Occipital lobe (tissue), 2 donors: ENCODE measurements around the gene MAP2K4. TPM values are rescaled to one million over a fixed set of nuclear protein-coding genes. Genes with fewer than 3 reads are reported as not detected.

ENCODE experiments used
- DNase-seq: peaks from one replicate; lab custom pipeline; 2025; lab: John Stamatoyannopoulos, UW
- total RNA-seq: library from RNA; depleted of rRNA; stranded (reverse); fragments of >200 nt; gene quantifications from one replicate; pipeline ENCODE4 v1.2.3, GENCODE V29; 2014

The MAP2K4 gene
- total RNA-seq, 1 donor from 2014 or later = 102 TPM

- DNase-seq = no peak
These were observed 17.3 kb downstream of the MAP2K4 start for GRCh38 chr17:12037970-12038369.

GRCh38 chr17:12040478-12040877 lies 19.8 kb downstream of the MAP2K4 start:
- DNase-seq = no peak

GRCh38 chr17:12041312-12041711 lies 20.6 kb downstream of the MAP2K4 start:
- no peak for DNase-seq

- DNase-seq = no peak
These were observed 23.0 kb downstream of the MAP2K4 start for GRCh38 chr17:12043702-12044101.

GRCh38 chr17:12046786-12047185 lies 26.1 kb downstream of the MAP2K4 start:
- no peak for DNase-seq

- DNase-seq = no peak
These were observed 27.2 kb downstream of the MAP2K4 start for GRCh38 chr17:12047681-12048376.

GRCh38 chr17:12048843-12049473 lies 28.3 kb downstream of the MAP2K4 start:
- DNase-seq = no peak

- DNase-seq = no peak
These were observed 30.1 kb downstream of the MAP2K4 start for GRCh38 chr17:12050646-12051225.

GRCh38 chr17:12053552-12053951 lies 32.9 kb downstream of the MAP2K4 start:
- no peak for DNase-seq

- no peak for DNase-seq
These were observed 35.2 kb downstream of the MAP2K4 start for GRCh38 chr17:12055889-12056288.

GRCh38 chr17:12057520-12057919 lies 36.8 kb downstream of the MAP2K4 start:
- no peak for DNase-seq

- DNase-seq = no peak
These were observed 37.9 kb downstream of the MAP2K4 start for GRCh38 chr17:12058535-12058934.

GRCh38 chr17:12062249-12062648 lies 41.6 kb downstream of the MAP2K4 start:
- DNase-seq = no peak

- no peak for DNase-seq
These were observed 43.7 kb downstream of the MAP2K4 start for GRCh38 chr17:12064395-12064794.

- DNase-seq = no peak
These were observed 46.8 kb downstream of the MAP2K4 start for GRCh38 chr17:12067485-12067884.

- DNase-seq = no peak
These were observed 48.3 kb downstream of the MAP2K4 start for GRCh38 chr17:12068946-12069345.

- DNase-seq = no peak
These were observed 49.9 kb downstream of the MAP2K4 start for GRCh38 chr17:12070561-12070960.

- no peak for DNase-seq
These were observed 53.7 kb downstream of the MAP2K4 start for GRCh38 chr17:12074346-12074745.

- no peak for DNase-seq
These were observed 57.1 kb downstream of the MAP2K4 start for GRCh38 chr17:12077773-12078172.

- DNase-seq = no peak
These were observed 58.1 kb downstream of the MAP2K4 start for GRCh38 chr17:12078791-12079190.

GRCh38 chr17:12081720-12082119 lies 61.0 kb downstream of the MAP2K4 start:
- DNase-seq = no peak

GRCh38 chr17:12085076-12085949 lies 64.6 kb downstream of the MAP2K4 start:
- DNase-seq = no peak
